Endodermal cell (in vitro differentiated cells): ENCODE data around the gene SPO11. TPM values are rescaled to one million over a fixed set of nuclear protein-coding genes. Genes with fewer than 3 reads are reported as not detected.

Source experiments
- DNase-seq: peaks from one replicate; pipeline ENCODE4 v3.0.0-alpha.2; 2017
- H3K27ac ChIP-seq: 2 replicates; pipeline ENCODE4 v1.5.1; 2013; ENCODE audit warnings: mild to moderate bottlenecking, low read depth, low read length, moderate library complexity
- H3K27me3 ChIP-seq: 2 replicates; pipeline ENCODE4 v1.6.1; 2013; ENCODE audit warnings: mild to moderate bottlenecking, low read length, moderate library complexity; ENCODE audit not compliant: insufficient read depth, control insufficient read depth, poor library complexity, severe bottlenecking
- H3K36me3 ChIP-seq: 2 replicates; pipeline ENCODE4 v1.7.0; 2013; ENCODE audit warnings: mild to moderate bottlenecking, low read length, moderate library complexity; ENCODE audit not compliant: control insufficient read depth, insufficient read depth
- H3K4me1 ChIP-seq: one replicate; pipeline ENCODE4 v1.7.0; 2013; ENCODE audit warnings: low read length; ENCODE audit not compliant: control insufficient read depth, insufficient read depth
- H3K4me3 ChIP-seq: 2 replicates; pipeline ENCODE4 v1.5.1; 2013; ENCODE audit warnings: mild to moderate bottlenecking, low read length, moderate library complexity
- H3K9ac ChIP-seq: 2 replicates; pipeline ENCODE4 v1.6.1; 2013; ENCODE audit warnings: mild to moderate bottlenecking, low read length, moderate library complexity; ENCODE audit not compliant: poor library complexity, severe bottlenecking; ENCODE audit errors: extremely low read depth
- H3K9me3 ChIP-seq: 2 replicates; pipeline ENCODE4 v1.6.1; 2013; ENCODE audit warnings: mild to moderate bottlenecking, low read length, moderate library complexity; ENCODE audit not compliant: control insufficient read depth
- H3K27ac Mint-ChIP-seq: 2 replicates; pipeline ENCODE4 v1.8.0; 2020; ENCODE audit warnings: mixed read lengths
- H3K27me3 Mint-ChIP-seq: 2 replicates; pipeline ENCODE4 v1.8.0; 2021; ENCODE audit warnings: mild to moderate bottlenecking, mixed read lengths; ENCODE audit not compliant: insufficient read depth
- H3K36me3 Mint-ChIP-seq: 2 replicates; pipeline ENCODE4 v1.8.0; 2020; ENCODE audit warnings: low read depth, mixed read lengths
- H3K4me1 Mint-ChIP-seq: 2 replicates; pipeline ENCODE4 v1.8.0; 2020; ENCODE audit warnings: mixed read lengths
- H3K4me3 Mint-ChIP-seq: 2 replicates; pipeline ENCODE4 v1.8.0; 2020; ENCODE audit warnings: mild to moderate bottlenecking, moderate library complexity, mixed read lengths
- H3K9me3 Mint-ChIP-seq: 2 replicates; pipeline ENCODE4 v1.8.0; 2020; ENCODE audit warnings: mild to moderate bottlenecking, mixed read lengths
- CTCF ChIP-seq: fragments of 200-600 bp; sonication (generic); conservative IDR thresholded peaks from 2 replicates; pipeline ENCODE4 v1.5.0; 2021; ENCODE audit warnings: antibody characterized with exemption, mild to moderate bottlenecking
- WGBS, 2 experiments: methylation state at CpG; one replicate each; pipeline versions ENCODE4 v1.1.5 to v1.1.7; 2013; ENCODE audit warnings: missing lambda C conversion rate in 2 of 2, mixed read lengths in 1 of 2; ENCODE audit not compliant: insufficient coverage in 1 of 2, insufficient read length in 1 of 2; 5-methylcytosine and 5-hydroxymethylcytosine counted together
- total RNA-seq, 2 donors: library from RNA; stranded (reverse); fragmentation: NEBNext Ultra II Directional in 1 of 2; extraction: Animal tissue kit (Norgen Biotek cat#: 25700) in 1 of 2; gene quantifications; 2 replicates in 1 of 2; 3 replicates in 1 of 2; pipeline ENCODE4 v1.2.1, GENCODE V29; 2021

Gene SPO11
- total RNA-seq, 2 donors from 2014 or later: not detected

GRCh38 chr20:57387463-57387862 lies 57.9 kb downstream of the SPO11 start:
- Histone ChIP-seq H3K27ac (no peak overlapping the region), H3K4me3 (no peak overlapping the region), H3K9ac (no peak overlapping the region), H3K27me3 (peaks cover 16% of the 10 kb centered on the region), H3K36me3 (peaks cover 7% of the 10 kb centered on the region), H3K9me3 (no peaks in the 10 kb centered on the region), H3K4me1 (peaks cover 4% of the 10 kb centered on the region)
- H3K4me1 Mint-ChIP-seq: peaks cover 8% of the 10 kb centered on the region
- H3K36me3 Mint-ChIP-seq: peaks cover 12% of the 10 kb centered on the region
- H3K27me3 Mint-ChIP-seq: peaks cover 14% of the 10 kb centered on the region
- WGBS, 2 experiments: 94% methylated on average over 8 of the region's 8 CpGs
- DNase-seq: no peak
- no peaks in the 10 kb centered on the region for H3K9me3 Mint-ChIP-seq
- H3K27ac Mint-ChIP-seq: no peak overlapping the region
- no peak for TF ChIP-seq CTCF
- H3K4me3 Mint-ChIP-seq: no peak overlapping the region

GRCh38 chr20:57387945-57388371 lies 58.4 kb downstream of the SPO11 start:
- peaks cover 13% of the 10 kb centered on the region for H3K36me3 Mint-ChIP-seq
- 85 to 88% methylated on average over 4 to 7 of the region's 7 CpGs for WGBS, 2 experiments
- H3K27me3 Mint-ChIP-seq: peaks cover 14% of the 10 kb centered on the region
- H3K36me3 ChIP-seq: peaks cover 4% of the 10 kb centered on the region
- no peak overlapping the region for H3K27ac Mint-ChIP-seq
- H3K9me3 Mint-ChIP-seq: no peaks in the 10 kb centered on the region
- peaks cover 16% of the 10 kb centered on the region for H3K27me3 ChIP-seq
- H3K4me1 ChIP-seq: peaks cover 7% of the 10 kb centered on the region
- no peaks in the 10 kb centered on the region for H3K9me3 ChIP-seq
- no peak for TF ChIP-seq CTCF
- no peak for DNase-seq
- H3K4me1 Mint-ChIP-seq: peaks cover 9% of the 10 kb centered on the region
- no peak overlapping the region for H3K4me3 ChIP-seq
- no peak overlapping the region for H3K27ac ChIP-seq
- no peak overlapping the region for H3K4me3 Mint-ChIP-seq
- no peak overlapping the region for H3K9ac ChIP-seq

- no peaks in the 10 kb centered on the region for H3K9me3 Mint-ChIP-seq
- Histone ChIP-seq H3K27me3 (peaks cover 16% of the 10 kb centered on the region), H3K4me3 (no peak overlapping the region), H3K4me1 (peaks cover 7% of the 10 kb centered on the region), H3K9me3 (no peaks in the 10 kb centered on the region), H3K9ac (no peak overlapping the region), H3K36me3 (peaks cover 4% of the 10 kb centered on the region), H3K27ac (no peak overlapping the region)
- DNase-seq: peak; percentile 82
- TF ChIP-seq CTCF: peak; percentile 59
- H3K27me3 Mint-ChIP-seq: peaks cover 14% of the 10 kb centered on the region
- peak overlapping the region; percentile 75 for H3K4me3 Mint-ChIP-seq
- H3K27ac Mint-ChIP-seq: no peak overlapping the region
- peaks cover 21% of the 10 kb centered on the region for H3K36me3 Mint-ChIP-seq
- 16 to 18% methylated on average over 32 to 57 of the region's 57 CpGs for WGBS, 2 experiments
- H3K4me1 Mint-ChIP-seq: peaks cover 12% of the 10 kb centered on the region
These were observed 59.5 kb downstream of the SPO11 start for GRCh38 chr20:57388953-57389694.
